T-cell (primary cell): ENCODE data around the gene UBE2A. TPM values are rescaled to one million over a fixed set of nuclear protein-coding genes. Genes with fewer than 3 reads are reported as not detected.

Source experiments
- ATAC-seq, 4 experiments: fragments of 200-7000 bp in 3 of 4; fragments of 150-1000 bp in 1 of 4; cut with Tn5 transposase; replicated peaks in 1 of 4; 1 replicate in 3 of 4; 2 replicates in 1 of 4; pipeline ENCODE4 v1.10.0; 2021; ENCODE audit warnings: moderate library complexity in 3 of 4, mild to moderate bottlenecking in 2 of 4, moderate number of reproducible peaks in 1 of 4
- CTCF ChIA-PET, 2 donors: fragments of 300-600 bp; sonication (Branson Sonifier 250); formaldehyde crosslinking; loops; one replicate each; lab custom pipeline; 2022; ENCODE audit warnings: antibody characterized with exemption in 2 of 2; lab: Charles Lee
- POLR2A ChIA-PET, 2 donors: fragments of 300-600 bp; sonication (Branson Sonifier 250); formaldehyde crosslinking; loops; one replicate each; lab custom pipeline; 2022; ENCODE audit warnings: antibody characterized with exemption in 2 of 2; lab: Charles Lee
- DNase-seq, 35 experiments: peaks; one replicate each; pipeline versions ENCODE4 v3.0.0 to v3.0.0-alpha.2; 2013 to 2023
- H3K27ac ChIP-seq: one replicate; pipeline ENCODE4 v1.5.1; 2013; ENCODE audit warnings: low read length
- H3K27me3 ChIP-seq, 2 experiments: replicated peaks in 1 of 2; 1 replicate in 1 of 2; 2 replicates in 1 of 2; pipeline versions ENCODE4 v1.6.1 to v1.7.0; 2013; ENCODE audit warnings: low read length in 1 of 2, mixed read lengths in 1 of 2; ENCODE audit not compliant: control insufficient read depth in 2 of 2, insufficient read depth in 2 of 2; ENCODE audit errors: extremely low read depth in 1 of 2
- H3K36me3 ChIP-seq, 2 donors: 1 replicate in 1 of 2; 2 replicates in 1 of 2; pipeline versions ENCODE4 v1.6.1 to v1.7.0; 2013; ENCODE audit warnings: low read length in 1 of 2; ENCODE audit not compliant: control insufficient read depth in 2 of 2, insufficient read depth in 1 of 2; ENCODE audit errors: extremely low read depth in 1 of 2
- H3K4me1 ChIP-seq, 2 experiments: 1 replicate in 1 of 2; 2 replicates in 1 of 2; pipeline versions ENCODE4 v1.6.1 to v1.7.0; 2013; ENCODE audit warnings: low read length in 2 of 2, mixed read lengths in 1 of 2; ENCODE audit not compliant: insufficient read depth in 2 of 2, control insufficient read depth in 1 of 2; ENCODE audit errors: extremely low read depth in 1 of 2
- H3K4me3 ChIP-seq, 2 donors: 1 replicate in 1 of 2; 2 replicates in 1 of 2; pipeline versions ENCODE4 v1.5.1 to v1.7.0; 2013; ENCODE audit warnings: mild to moderate bottlenecking in 2 of 2, low read length in 1 of 2, moderate library complexity in 1 of 2; ENCODE audit not compliant: control insufficient read depth in 1 of 2; ENCODE audit errors: extremely low read depth in 1 of 2
- H3K9me3 ChIP-seq: 2 replicates; pipeline ENCODE4 v1.7.0; 2013
- H3K27ac Mint-ChIP-seq, 2 donors: one replicate each; pipeline ENCODE4 v1.8.0; 2020 to 2021; ENCODE audit warnings: mild to moderate bottlenecking in 2 of 2, mixed read lengths in 2 of 2
- H3K27me3 Mint-ChIP-seq, 2 donors: one replicate each; pipeline ENCODE4 v1.8.0; 2021 to 2022; ENCODE audit warnings: mixed read lengths in 2 of 2
- H3K36me3 Mint-ChIP-seq: one replicate; pipeline ENCODE4 v1.8.0; 2021; ENCODE audit warnings: mixed read lengths
- H3K4me1 Mint-ChIP-seq, 3 donors: one replicate each; pipeline ENCODE4 v1.8.0; 2020 to 2022; ENCODE audit warnings: mixed read lengths in 3 of 3, mild to moderate bottlenecking in 1 of 3
- H3K4me3 Mint-ChIP-seq, 3 donors: one replicate each; pipeline ENCODE4 v1.8.0; 2020 to 2022; ENCODE audit warnings: mild to moderate bottlenecking in 3 of 3, mixed read lengths in 3 of 3, moderate library complexity in 3 of 3
- H3K9me3 Mint-ChIP-seq, 3 donors: one replicate each; pipeline ENCODE4 v1.8.0; 2020 to 2022; ENCODE audit warnings: mixed read lengths in 3 of 3
- WGBS: methylation state at CpG from one replicate; pipeline ENCODE4 v1.1.5; 2013; ENCODE audit warnings: missing lambda C conversion rate; ENCODE audit not compliant: insufficient coverage; 5-methylcytosine and 5-hydroxymethylcytosine counted together
- total RNA-seq, 35 experiments: library from RNA in 6 of 35; stranded (reverse) in 6 of 35; fragments of 120-200 nt in 1 of 35; gene quantifications; one replicate each; pipeline versions ENCODE4 v1.2.1 to v1.2.4 and lab custom pipeline; 2013 to 2026

UBE2A gene
- total RNA-seq, 5 donors from 2014 or later (not counting 1 experiment from before 2014, with no cell fraction given) = 40.2 to 75.3 (median 44.8) TPM

DNA sequence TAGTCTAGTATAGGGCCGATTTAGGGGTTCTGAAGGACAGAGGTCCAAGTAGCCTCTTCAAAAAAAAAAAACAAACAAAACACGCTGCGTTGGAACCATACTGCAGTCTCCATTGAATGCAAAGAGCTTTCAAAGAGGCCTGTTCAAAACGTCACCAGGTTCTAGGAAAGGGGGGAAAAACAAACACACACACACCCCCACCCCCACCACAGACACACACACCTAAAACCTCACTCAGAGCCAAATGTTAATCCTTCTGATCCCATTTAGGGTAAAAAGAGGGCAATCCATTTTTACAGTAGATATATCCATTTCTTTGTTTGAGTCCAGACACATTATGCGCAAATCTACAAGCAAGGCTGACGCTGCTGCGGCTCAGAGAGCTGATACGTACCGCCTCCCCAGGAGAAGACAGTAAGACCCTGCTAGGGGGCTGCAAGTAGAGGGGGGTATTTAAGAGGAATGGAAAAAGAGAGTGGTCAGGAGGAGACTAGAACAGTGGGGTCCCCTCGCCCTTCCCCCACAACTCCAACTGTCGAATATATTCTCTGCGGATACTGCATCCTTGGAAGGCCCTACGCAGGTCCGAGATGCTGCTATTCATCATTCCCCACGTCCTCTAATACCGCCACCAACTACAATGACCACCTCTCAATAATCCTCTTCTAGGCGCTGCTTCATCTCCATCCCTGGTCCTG, 30.6 kb downstream of the UBE2A start:
- Histone ChIP-seq H3K4me3 (peak overlapping the region; percentile 72 to 92), H3K4me1 (peaks cover 3 to 18% of the 10 kb centered on the region in 2 experiments), H3K27me3 (no peaks in the 10 kb centered on the region), H3K27ac (peak overlapping the region; percentile 49), H3K36me3 (peaks cover 0 to 2% of the 10 kb centered on the region in 2 donors), H3K9me3 (no peaks in the 10 kb centered on the region)
- ATAC-seq = no peak
- 3% methylated on average over 7 of the region's 17 CpGs for WGBS
- peak overlapping the region; percentile 89 to 93 (median 89) for H3K4me3 Mint-ChIP-seq
- H3K27ac Mint-ChIP-seq = peak overlapping the region; percentile 80 to 92
- H3K9me3 Mint-ChIP-seq = no peaks in the 10 kb centered on the region
- no peaks in the 10 kb centered on the region for H3K27me3 Mint-ChIP-seq
- CTCF ChIA-PET = interaction anchor here in 1 of 2 donors (0.5 to 0.6 kb wide), 2 partner anchors 56 to 179 kb away, joined by 3 to 4 read pairs; no protein-coding TSS in a partner anchor
- H3K36me3 Mint-ChIP-seq = peaks cover 3% of the 10 kb centered on the region
- peak in 1 of 35 experiments; percentile 18 for DNase-seq
- POLR2A ChIA-PET = interaction anchor here (0.5 to 1.9 kb wide), 6 partner anchors 13 to 383 kb away, joined by 3 to 11 read pairs (median 5); partner anchors contain the start of genes RPL39 (in 1 of the 2) and UBE2A (in 1 of the 2)
- peaks cover 31 to 42% (median 31%) of the 10 kb centered on the region in 3 donors for H3K4me1 Mint-ChIP-seq

DNA sequence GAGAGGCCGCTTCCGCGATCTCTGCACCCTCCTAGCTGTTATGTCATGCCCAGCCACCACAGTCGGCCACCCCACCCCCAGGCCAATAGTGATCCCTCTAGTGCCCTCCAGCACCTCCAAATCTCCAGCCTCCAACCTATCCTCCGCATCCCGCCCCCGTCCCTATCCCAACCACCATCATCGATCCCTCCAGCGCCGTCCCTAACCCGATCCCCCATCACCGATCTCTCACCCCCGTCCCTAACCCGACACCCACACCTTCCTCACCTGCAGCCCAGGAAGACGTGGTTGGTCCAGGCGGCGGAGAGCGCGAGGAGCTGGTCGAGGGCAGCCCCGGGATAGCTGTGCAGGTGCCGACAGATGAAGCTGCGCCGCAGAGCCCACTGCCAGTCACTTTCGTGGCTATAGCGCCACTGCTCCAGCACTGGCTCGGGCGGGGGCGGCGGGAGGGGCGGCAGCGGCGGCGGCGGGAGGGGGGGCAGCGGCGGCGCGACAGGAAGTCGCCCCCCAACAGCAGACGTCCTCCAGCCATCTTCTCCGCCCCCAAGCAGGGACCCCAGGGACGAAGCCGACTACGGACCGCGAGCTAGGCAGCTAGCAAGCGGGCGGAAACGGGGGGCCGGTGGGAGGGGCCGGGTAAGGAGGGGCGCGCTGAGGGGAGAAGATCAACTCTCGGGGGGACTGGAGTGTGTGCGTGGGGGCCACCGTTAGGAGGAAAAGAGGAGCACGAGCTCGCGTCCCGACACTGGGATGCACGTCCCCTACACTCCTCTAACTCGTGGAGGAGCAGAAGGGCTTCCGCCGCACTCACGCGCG, 31.3 kb downstream of the UBE2A start:
- Histone ChIP-seq H3K36me3 (peaks cover 0 to 2% of the 10 kb centered on the region in 2 donors), H3K4me1 (peaks cover 3 to 19% of the 10 kb centered on the region in 2 experiments), H3K4me3 (peak overlapping the region; percentile 72 to 92), H3K27me3 (no peaks in the 10 kb centered on the region), H3K27ac (peak overlapping the region; percentile 97), H3K9me3 (no peaks in the 10 kb centered on the region)
- H3K4me1 Mint-ChIP-seq = peaks cover 36 to 47% (median 36%) of the 10 kb centered on the region in 3 donors
- peaks cover 3% of the 10 kb centered on the region for H3K36me3 Mint-ChIP-seq
- DNase-seq = peak in 34 of 35 experiments; percentile 5 to 63 (median 36)
- CTCF ChIA-PET = interaction anchor here (0.5 to 1.0 kb wide), 8 partner anchors 17 to 342 kb away, joined by 3 to 6 read pairs (median 3); no protein-coding TSS in a partner anchor
- H3K27me3 Mint-ChIP-seq = no peaks in the 10 kb centered on the region
- H3K27ac Mint-ChIP-seq = peak overlapping the region; percentile 94
- H3K9me3 Mint-ChIP-seq = no peaks in the 10 kb centered on the region
- POLR2A ChIA-PET = interaction anchor here (0.6 to 1.9 kb wide), 6 partner anchors 14 to 185 kb away, joined by 3 to 11 read pairs (median 6); partner anchors contain the start of genes RPL39 (in 1 of the 2) and UBE2A (in 1 of the 2)
- H3K4me3 Mint-ChIP-seq = peak overlapping the region; percentile 89 to 93 (median 89)
- ATAC-seq = peak; percentile 60 to 72 (median 66)
- 2% methylated on average over 11 of the region's 68 CpGs for WGBS

GRCh38 chrX:119606280-119607017, 32.1 kb downstream of the UBE2A start, which contains the start of gene NKRF:
Gene NKRF (minus strand): TSS chrX:119606424.
- H3K9me3 ChIP-seq = no peaks in the 10 kb centered on the region
- H3K4me1 ChIP-seq = peaks cover 3 to 19% of the 10 kb centered on the region in 2 experiments
- ATAC-seq (peak; percentile 81 to 84 (median 82)), DNase-seq (peak; percentile 78 to 95 (median 87))
- no peaks in the 10 kb centered on the region for H3K36me3 ChIP-seq
- no peaks in the 10 kb centered on the region for H3K27me3 ChIP-seq
- peak within 1 kb of the TSS; percentile 94 for H3K27ac Mint-ChIP-seq
- peak within 1 kb of the TSS; percentile 89 to 93 (median 89) for H3K4me3 Mint-ChIP-seq
- POLR2A ChIA-PET = interaction anchor here (0.5 to 1.9 kb wide), 8 partner anchors 15 to 240 kb away, joined by 3 to 11 read pairs (median 6); partner anchors contain the start of genes RPL39 (in 1 of the 2) and UBE2A (in 1 of the 2)
- under 1% methylated on average over 25 of the region's 46 CpGs for WGBS
- peak within 1 kb of the TSS; percentile 72 to 92 for H3K4me3 ChIP-seq
- no peaks in the 10 kb centered on the region for H3K9me3 Mint-ChIP-seq
- no peaks in the 10 kb centered on the region for H3K27me3 Mint-ChIP-seq
- CTCF ChIA-PET = interaction anchor here in 1 of 2 donors (0.5 to 1.0 kb wide), 6 partner anchors 32 to 150 kb away, joined by 3 to 7 read pairs (median 4); partner anchors contain the start of gene UBE2A
- peaks cover 3% of the 10 kb centered on the region for H3K36me3 Mint-ChIP-seq
- peaks cover 36 to 47% (median 36%) of the 10 kb centered on the region in 3 donors for H3K4me1 Mint-ChIP-seq
- H3K27ac ChIP-seq = peak within 1 kb of the TSS; percentile 97

GRCh38 chrX:119607018-119607389, 32.6 kb downstream of the UBE2A start:
- H3K4me1 Mint-ChIP-seq = peaks cover 32 to 44% (median 36%) of the 10 kb centered on the region in 3 donors
- ChIA-PET POLR2A (interaction anchor here in 1 of 2 donors (0.8 kb wide), 1 partner anchor 70 kb away, joined by 3 read pairs; no protein-coding TSS in a partner anchor), CTCF (interaction anchor here in 1 of 2 donors (0.5 to 1.0 kb wide), 2 partner anchors 33 to 149 kb away, joined by 3 to 7 read pairs; partner anchors contain the start of gene UBE2A)
- peak overlapping the region; percentile 89 to 93 (median 89) for H3K4me3 Mint-ChIP-seq
- no peaks in the 10 kb centered on the region for H3K9me3 Mint-ChIP-seq
- peak overlapping the region; percentile 94 for H3K27ac Mint-ChIP-seq
- Histone ChIP-seq H3K4me1 (peaks cover 3 to 19% of the 10 kb centered on the region in 2 experiments), H3K36me3 (no peaks in the 10 kb centered on the region), H3K9me3 (no peaks in the 10 kb centered on the region), H3K27ac (peak overlapping the region; percentile 97), H3K27me3 (no peaks in the 10 kb centered on the region), H3K4me3 (peak overlapping the region in 1 of 2 donors; percentile 92)
- no peak for DNase-seq
- ATAC-seq = no peak
- no CpG with 5 or more reads among the region's 7 CpGs for WGBS
- no peaks in the 10 kb centered on the region for H3K27me3 Mint-ChIP-seq
- no peaks in the 10 kb centered on the region for H3K36me3 Mint-ChIP-seq

GRCh38 chrX:119614776-119615175, 40.4 kb downstream of the UBE2A start:
- Mint-ChIP-seq H3K27me3 (no peaks in the 10 kb centered on the region), H3K27ac (peak overlapping the region in 1 of 2 donors; percentile 39), H3K4me1 (peaks cover 12 to 21% (median 16%) of the 10 kb centered on the region in 3 donors), H3K4me3 (no peak overlapping the region), H3K9me3 (no peaks in the 10 kb centered on the region), H3K36me3 (no peaks in the 10 kb centered on the region)
- Histone ChIP-seq H3K27ac (no peak overlapping the region), H3K27me3 (no peaks in the 10 kb centered on the region), H3K9me3 (no peaks in the 10 kb centered on the region), H3K4me1 (peaks cover 0 to 3% of the 10 kb centered on the region in 2 experiments), H3K4me3 (no peak overlapping the region), H3K36me3 (peaks cover 0 to 3% of the 10 kb centered on the region in 2 donors)
- ChIA-PET CTCF (no interaction called here), POLR2A (interaction anchor here in 1 of 2 donors (0.6 kb wide), 1 partner anchor 45 kb away, joined by 4 read pairs; no protein-coding TSS in a partner anchor)
- DNase-seq (no peak), ATAC-seq (no peak)
- WGBS = 90% methylated on average over 2 of the region's 13 CpGs
